ENCODE results near the gene OR56B4. TPM values are rescaled to one million over a fixed set of nuclear protein-coding genes. Genes with fewer than 3 reads are reported as not detected.

Gene OR56B4
- total RNA-seq, 4 donors from 2014 or later = not detected

GRCh38 chr11:6096417-6096816, 11.1 kb upstream of the OR56B4 start:
- intact Hi-C loops (cut with DNase I) = no loop called here
- no peak for DNase-seq
- Histone ChIP-seq H3K36me3 (no peaks in the 10 kb centered on the region), H3K4me3 (replicated peaks in 1 of 3) (no peak overlapping the region), H3K4me1 (no peaks in the 10 kb centered on the region), H3K9me3 (no peaks in the 10 kb centered on the region), H3K27me3 (no peaks in the 10 kb centered on the region), H3K27ac (no peak overlapping the region)
- TF ChIP-seq CTCF (IDR thresholded peaks at IDR 0.05) (no peak), POLR2A (IDR thresholded peaks at IDR 0.05) (no peak)
- WGBS, 2 donors = 79% methylated on average over 2 of the region's 2 CpGs; no CpG with 5 or more reads in 1 of the 2 donors

- intact Hi-C loops (cut with DNase I) = no loop called here
- no peak for DNase-seq
- 67 to 77% methylated on average over 2 of the region's 2 CpGs for WGBS, 2 donors
- no peak overlapping the region for H3K27ac ChIP-seq
- H3K4me1 ChIP-seq = no peaks in the 10 kb centered on the region
- H3K27me3 ChIP-seq = no peaks in the 10 kb centered on the region
- H3K4me3 ChIP-seq (replicated peaks in 1 of 3) = no peak overlapping the region
- no peaks in the 10 kb centered on the region for H3K9me3 ChIP-seq
- no peaks in the 10 kb centered on the region for H3K36me3 ChIP-seq
- no peak for TF ChIP-seq POLR2A (IDR thresholded peaks at IDR 0.05)
- TF ChIP-seq CTCF (IDR thresholded peaks at IDR 0.05) = no peak
These were observed 7.9 kb upstream of the OR56B4 start for GRCh38 chr11:6099577-6099976.

- TF ChIP-seq POLR2A (IDR thresholded peaks at IDR 0.05) = no peak
- no peak for TF ChIP-seq CTCF (IDR thresholded peaks at IDR 0.05)
- H3K27me3 ChIP-seq = no peaks in the 10 kb centered on the region
- no peak for DNase-seq
- no peaks in the 10 kb centered on the region for H3K9me3 ChIP-seq
- WGBS, 2 donors = 44 to 57% methylated on average over 1 of the region's 1 CpG
- intact Hi-C loops (cut with DNase I) = no loop called here
- no peak overlapping the region for H3K4me3 ChIP-seq (replicated peaks in 1 of 3)
- H3K27ac ChIP-seq = no peak overlapping the region
- H3K36me3 ChIP-seq = no peaks in the 10 kb centered on the region
- H3K4me1 ChIP-seq = no peaks in the 10 kb centered on the region
These were observed 2.5 kb downstream of the OR56B4 start for GRCh38 chr11:6110011-6110410.

- intact Hi-C loops (cut with DNase I) = no loop called here
- H3K9me3 ChIP-seq = no peaks in the 10 kb centered on the region
- no peak for DNase-seq
These were observed 4.2 kb downstream of the OR56B4 start for GRCh38 chr11:6111673-6112072.

GRCh38 chr11:6116638-6117037, 9.2 kb downstream of the OR56B4 start:
- no peak for TF ChIP-seq POLR2A (IDR thresholded peaks at IDR 0.05)
- no peak for TF ChIP-seq CTCF (IDR thresholded peaks at IDR 0.05)
- intact Hi-C loops (cut with DNase I) = no loop called here
- no peak overlapping the region for H3K4me3 ChIP-seq (replicated peaks in 1 of 3)
- H3K27me3 ChIP-seq = no peaks in the 10 kb centered on the region
- H3K27ac ChIP-seq = no peak overlapping the region
- H3K36me3 ChIP-seq = no peaks in the 10 kb centered on the region
- no peak for DNase-seq
- no peaks in the 10 kb centered on the region for H3K4me1 ChIP-seq
- 92 to 98% methylated on average over 1 of the region's 1 CpG for WGBS, 2 donors
- no peaks in the 10 kb centered on the region for H3K9me3 ChIP-seq

More at GRCh38 chr11:6111673-6112072, 4.2 kb downstream of the OR56B4 start:
- Histone ChIP-seq H3K4me3 (replicated peaks in 1 of 3) (no peak overlapping the region), H3K4me1 (no peaks in the 10 kb centered on the region), H3K27me3 (no peaks in the 10 kb centered on the region), H3K36me3 (no peaks in the 10 kb centered on the region), H3K27ac (no peak overlapping the region)
- TF ChIP-seq CTCF (IDR thresholded peaks at IDR 0.05) (no peak), POLR2A (IDR thresholded peaks at IDR 0.05) (no peak)
- whole genome bisulfite sequencing, 2 donors = 59 to 63% methylated on average over 2 of the region's 2 CpGs
